ENCODE results near the gene HTR1E.
"Not testable (repeated sequence)": the region's sequence is repeated elsewhere in the genome, so short reads cannot be mapped to it uniquely, and the experiment has no call there.

HTR1E gene, protein sequence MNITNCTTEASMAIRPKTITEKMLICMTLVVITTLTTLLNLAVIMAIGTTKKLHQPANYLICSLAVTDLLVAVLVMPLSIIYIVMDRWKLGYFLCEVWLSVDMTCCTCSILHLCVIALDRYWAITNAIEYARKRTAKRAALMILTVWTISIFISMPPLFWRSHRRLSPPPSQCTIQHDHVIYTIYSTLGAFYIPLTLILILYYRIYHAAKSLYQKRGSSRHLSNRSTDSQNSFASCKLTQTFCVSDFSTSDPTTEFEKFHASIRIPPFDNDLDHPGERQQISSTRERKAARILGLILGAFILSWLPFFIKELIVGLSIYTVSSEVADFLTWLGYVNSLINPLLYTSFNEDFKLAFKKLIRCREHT
- 0 reads per million in 3 donors for total RNA-seq

DNA sequence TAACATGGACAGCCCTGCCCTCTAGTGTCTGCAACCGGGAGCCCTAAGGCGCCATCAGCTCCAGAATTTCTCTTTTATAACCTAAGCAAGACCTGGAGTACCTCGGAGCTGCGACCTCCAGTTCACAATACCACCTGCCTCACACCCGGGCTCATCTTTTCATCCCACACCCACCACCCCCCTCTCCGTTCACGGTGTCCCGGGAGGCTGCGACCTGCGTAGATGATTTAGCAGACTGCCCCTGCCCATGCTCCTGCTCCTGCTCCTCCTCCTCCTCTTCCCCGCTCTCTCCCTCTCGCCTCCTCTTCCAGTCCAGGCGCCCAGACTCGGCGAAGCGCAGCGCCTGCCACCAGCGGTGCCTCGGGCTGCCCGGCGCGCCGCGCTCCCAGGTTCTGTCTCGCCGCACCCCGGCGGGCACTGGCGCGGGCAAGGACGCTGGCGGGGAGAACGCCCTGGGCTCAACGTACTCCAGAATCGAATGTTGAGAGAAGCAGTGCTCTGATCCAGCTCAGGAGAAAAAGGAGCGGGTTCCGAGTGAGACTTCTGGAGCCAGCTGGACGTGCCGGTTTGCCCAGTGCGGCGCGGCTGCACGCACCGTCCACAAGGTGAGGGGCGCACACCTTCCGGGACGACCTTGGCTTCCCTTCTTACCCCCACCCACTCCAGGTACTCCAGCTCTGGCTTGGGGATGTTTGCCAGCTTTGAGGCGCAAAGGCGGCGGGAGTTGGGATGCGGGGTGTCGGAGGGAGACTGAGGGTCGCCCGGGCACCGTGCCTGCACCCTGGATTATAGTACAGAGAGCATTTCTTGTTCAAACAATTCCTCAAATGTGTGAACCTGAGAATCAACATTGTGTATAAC is at the start of gene HTR1E:
HTR1E (plus strand) TSS at position 310 of the 861 bp plus-strand sequence. CDS start 77,807 bp downstream, outside the sequence.
- no peaks in the 10 kb centered on the region for H3K27me3 ChIP-seq (replicated peaks; ENCODE audit: control insufficient read depth, insufficient read depth, low read length, poor library complexity, severe bottlenecking)
- no peaks in the 10 kb centered on the region for H3K36me3 ChIP-seq (ENCODE audit: control insufficient read depth, insufficient read depth, low read length)
- no peak within 1 kb of the TSS for H3K4me3 ChIP-seq (ENCODE audit: insufficient read depth, low read depth, low read length, poor library complexity, severe bottlenecking)
- H3K4me1 ChIP-seq (ENCODE audit: control insufficient read depth, insufficient read depth, low read length, poor library complexity, severe bottlenecking), result no peaks in the 10 kb centered on the region
- H3K9me3 ChIP-seq (ENCODE audit: control insufficient read depth, low read length), result no peaks in the 10 kb centered on the region
- H3K27ac ChIP-seq (ENCODE audit: insufficient read depth, low read length, poor library complexity, severe bottlenecking), result no peak within 1 kb of the TSS
- DNase-seq, result no peak

GRCh38 chr6:86888301-86888700 is 49.0 kb upstream of the HTR1E start:
- DNase-seq, result no peak
- H3K4me1 ChIP-seq (ENCODE audit: control insufficient read depth, insufficient read depth, low read length, poor library complexity, severe bottlenecking), result no peaks in the 10 kb centered on the region
- no peak overlapping the region for H3K4me3 ChIP-seq (ENCODE audit: insufficient read depth, low read depth, low read length, poor library complexity, severe bottlenecking)
- H3K36me3 ChIP-seq (ENCODE audit: control insufficient read depth, insufficient read depth, low read length), result no peaks in the 10 kb centered on the region
- no peaks in the 10 kb centered on the region for H3K27me3 ChIP-seq (replicated peaks; ENCODE audit: control insufficient read depth, insufficient read depth, low read length, poor library complexity, severe bottlenecking)
- no peak overlapping the region for H3K27ac ChIP-seq (ENCODE audit: insufficient read depth, low read length, poor library complexity, severe bottlenecking)
- H3K9me3 ChIP-seq (ENCODE audit: control insufficient read depth, low read length), result no peaks in the 10 kb centered on the region

DNA sequence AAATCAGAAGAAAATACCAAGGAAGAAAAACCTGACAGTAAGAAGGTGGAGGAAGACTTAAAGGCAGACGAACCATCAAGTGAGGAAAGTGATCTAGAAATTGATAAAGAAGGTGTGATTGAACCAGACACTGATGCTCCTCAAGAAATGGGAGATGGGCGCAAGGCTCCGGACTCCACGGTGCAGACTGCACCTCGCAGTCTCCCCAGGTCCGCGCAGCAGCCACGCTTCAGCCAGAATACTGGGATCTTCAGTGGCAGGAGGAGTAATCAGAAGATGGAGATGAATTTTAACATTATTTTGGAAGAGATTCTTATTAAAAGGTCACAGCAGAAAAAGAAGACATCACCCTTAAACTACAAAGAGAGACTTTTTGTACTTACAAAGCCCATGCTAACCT is 40.1 kb upstream of the HTR1E start:
- H3K9me3 ChIP-seq (ENCODE audit: control insufficient read depth, low read length); H3K4me3 ChIP-seq (ENCODE audit: insufficient read depth, low read depth, low read length, poor library complexity, severe bottlenecking); H3K27ac ChIP-seq (ENCODE audit: insufficient read depth, low read length, poor library complexity, severe bottlenecking); DNase-seq; H3K27me3 ChIP-seq (replicated peaks; ENCODE audit: control insufficient read depth, insufficient read depth, low read length, poor library complexity, severe bottlenecking); H3K36me3 ChIP-seq (ENCODE audit: control insufficient read depth, insufficient read depth, low read length); H3K4me1 ChIP-seq (ENCODE audit: control insufficient read depth, insufficient read depth, low read length, poor library complexity, severe bottlenecking): not testable (repeated sequence)

DNA sequence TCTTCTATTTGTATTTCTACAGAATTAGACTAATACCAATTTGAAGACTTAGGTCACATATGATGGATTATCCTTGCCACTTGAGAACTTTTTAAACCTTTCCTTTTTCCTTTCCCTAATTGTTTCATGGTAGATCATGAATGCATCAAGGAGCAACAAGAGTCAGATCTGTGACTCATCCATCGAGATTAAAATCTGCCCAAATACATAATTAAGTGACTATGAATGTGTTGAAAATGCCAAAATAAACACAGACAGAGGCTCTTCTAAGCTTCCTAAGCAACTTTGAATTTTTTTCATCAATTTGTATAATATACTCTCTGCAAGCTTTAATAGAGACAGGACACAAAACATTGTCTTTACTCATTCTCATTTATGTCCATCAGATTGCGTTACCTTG is 23.5 kb upstream of the HTR1E start:
- DNase-seq, result no peak
- Histone ChIP-seq H3K27me3 (replicated peaks; ENCODE audit: control insufficient read depth, insufficient read depth, low read length, poor library complexity, severe bottlenecking) (peaks cover 3% of the 10 kb centered on the region), H3K9me3 (ENCODE audit: control insufficient read depth, low read length) (no peaks in the 10 kb centered on the region), H3K4me1 (ENCODE audit: control insufficient read depth, insufficient read depth, low read length, poor library complexity, severe bottlenecking) (no peaks in the 10 kb centered on the region), H3K27ac (ENCODE audit: insufficient read depth, low read length, poor library complexity, severe bottlenecking) (no peak overlapping the region), H3K4me3 (ENCODE audit: insufficient read depth, low read depth, low read length, poor library complexity, severe bottlenecking) (no peak overlapping the region), H3K36me3 (ENCODE audit: control insufficient read depth, insufficient read depth, low read length) (no peaks in the 10 kb centered on the region)

GRCh38 chr6:86916393-86916792 is 20.9 kb upstream of the HTR1E start:
- Histone ChIP-seq H3K27me3 (replicated peaks; ENCODE audit: control insufficient read depth, insufficient read depth, low read length, poor library complexity, severe bottlenecking) (peaks cover 3% of the 10 kb centered on the region), H3K4me3 (ENCODE audit: insufficient read depth, low read depth, low read length, poor library complexity, severe bottlenecking) (no peak overlapping the region), H3K36me3 (ENCODE audit: control insufficient read depth, insufficient read depth, low read length) (no peaks in the 10 kb centered on the region), H3K27ac (ENCODE audit: insufficient read depth, low read length, poor library complexity, severe bottlenecking) (no peak overlapping the region), H3K4me1 (ENCODE audit: control insufficient read depth, insufficient read depth, low read length, poor library complexity, severe bottlenecking) (no peaks in the 10 kb centered on the region), H3K9me3 (ENCODE audit: control insufficient read depth, low read length) (no peaks in the 10 kb centered on the region)
- DNase-seq, result no peak

- not testable (repeated sequence) for H3K27me3 ChIP-seq (replicated peaks; ENCODE audit: control insufficient read depth, insufficient read depth, low read length, poor library complexity, severe bottlenecking); DNase-seq; H3K9me3 ChIP-seq (ENCODE audit: control insufficient read depth, low read length); H3K27ac ChIP-seq (ENCODE audit: insufficient read depth, low read length, poor library complexity, severe bottlenecking); H3K4me1 ChIP-seq (ENCODE audit: control insufficient read depth, insufficient read depth, low read length, poor library complexity, severe bottlenecking); H3K36me3 ChIP-seq (ENCODE audit: control insufficient read depth, insufficient read depth, low read length); H3K4me3 ChIP-seq (ENCODE audit: insufficient read depth, low read depth, low read length, poor library complexity, severe bottlenecking)
Measured at GRCh38 chr6:86927138-86927537, 10.2 kb upstream of the HTR1E start.

GRCh38 chr6:86927859-86928258 is 9.5 kb upstream of the HTR1E start:
- not testable (repeated sequence) for H3K27me3 ChIP-seq (replicated peaks; ENCODE audit: control insufficient read depth, insufficient read depth, low read length, poor library complexity, severe bottlenecking); DNase-seq; H3K27ac ChIP-seq (ENCODE audit: insufficient read depth, low read length, poor library complexity, severe bottlenecking)

GRCh38 chr6:86934365-86934764 is 3.0 kb upstream of the HTR1E start:
- no peaks in the 10 kb centered on the region for H3K9me3 ChIP-seq (ENCODE audit: control insufficient read depth, low read length)
- H3K4me3 ChIP-seq (ENCODE audit: insufficient read depth, low read depth, low read length, poor library complexity, severe bottlenecking), result no peak overlapping the region
- DNase-seq, result no peak
- H3K27me3 ChIP-seq (replicated peaks; ENCODE audit: control insufficient read depth, insufficient read depth, low read length, poor library complexity, severe bottlenecking), result no peaks in the 10 kb centered on the region
- H3K27ac ChIP-seq (ENCODE audit: insufficient read depth, low read length, poor library complexity, severe bottlenecking), result no peak overlapping the region
- no peaks in the 10 kb centered on the region for H3K4me1 ChIP-seq (ENCODE audit: control insufficient read depth, insufficient read depth, low read length, poor library complexity, severe bottlenecking)
- H3K36me3 ChIP-seq (ENCODE audit: control insufficient read depth, insufficient read depth, low read length), result no peaks in the 10 kb centered on the region

More at GRCh38 chr6:86927859-86928258, 9.5 kb upstream of the HTR1E start:
- H3K9me3 ChIP-seq (ENCODE audit: control insufficient read depth, low read length); H3K4me3 ChIP-seq (ENCODE audit: insufficient read depth, low read depth, low read length, poor library complexity, severe bottlenecking); H3K36me3 ChIP-seq (ENCODE audit: control insufficient read depth, insufficient read depth, low read length); H3K4me1 ChIP-seq (ENCODE audit: control insufficient read depth, insufficient read depth, low read length, poor library complexity, severe bottlenecking): not testable (repeated sequence)

DNA sequence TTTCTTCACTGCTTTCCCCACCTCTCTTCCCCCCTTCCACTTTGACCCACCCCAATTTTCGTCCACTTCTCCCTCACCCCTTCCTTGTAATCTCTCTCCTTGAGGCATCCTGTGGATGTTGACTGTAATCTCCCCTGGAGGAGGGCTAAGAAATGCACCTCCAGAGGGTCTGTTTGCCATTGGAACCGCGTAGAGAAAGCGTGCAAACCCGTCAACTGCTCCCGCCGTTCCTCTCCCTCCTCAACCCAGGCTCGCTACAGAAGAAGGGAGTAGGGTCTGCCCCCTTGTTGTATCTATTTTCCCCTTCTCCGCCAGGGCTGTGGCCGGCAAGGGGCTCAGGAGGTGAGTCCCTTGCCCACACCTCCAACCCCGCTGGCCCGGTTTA is 502 bp upstream of the HTR1E start:
- Histone ChIP-seq H3K9me3 (ENCODE audit: control insufficient read depth, low read length) (no peaks in the 10 kb centered on the region), H3K36me3 (ENCODE audit: control insufficient read depth, insufficient read depth, low read length) (no peaks in the 10 kb centered on the region), H3K4me3 (ENCODE audit: insufficient read depth, low read depth, low read length, poor library complexity, severe bottlenecking) (no peak overlapping the region), H3K27me3 (replicated peaks; ENCODE audit: control insufficient read depth, insufficient read depth, low read length, poor library complexity, severe bottlenecking) (no peaks in the 10 kb centered on the region), H3K4me1 (ENCODE audit: control insufficient read depth, insufficient read depth, low read length, poor library complexity, severe bottlenecking) (no peaks in the 10 kb centered on the region), H3K27ac (ENCODE audit: insufficient read depth, low read length, poor library complexity, severe bottlenecking) (no peak overlapping the region)
- no peak for DNase-seq

DNA sequence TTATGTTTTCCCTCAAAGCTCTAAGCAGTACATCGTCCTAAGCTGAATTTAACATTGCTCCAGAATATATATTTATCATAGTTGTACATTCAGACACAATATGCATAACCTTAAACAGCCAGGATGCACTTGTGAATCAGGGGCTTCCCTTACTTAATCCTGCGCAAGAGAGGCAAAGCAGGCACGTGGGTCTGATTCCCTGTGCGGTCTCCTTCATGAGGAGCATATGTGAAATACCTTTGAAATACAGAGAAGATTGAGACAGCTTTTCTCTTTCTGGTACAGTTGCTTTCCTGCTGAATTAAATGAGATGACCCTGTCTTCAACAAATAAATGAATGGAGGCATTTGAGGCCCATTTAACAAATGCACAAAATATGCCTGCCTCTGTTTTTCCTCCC is 1.5 kb downstream of the HTR1E start:
- H3K9me3 ChIP-seq (ENCODE audit: control insufficient read depth, low read length), result no peaks in the 10 kb centered on the region
- H3K4me3 ChIP-seq (ENCODE audit: insufficient read depth, low read depth, low read length, poor library complexity, severe bottlenecking), result no peak overlapping the region
- no peaks in the 10 kb centered on the region for H3K27me3 ChIP-seq (replicated peaks; ENCODE audit: control insufficient read depth, insufficient read depth, low read length, poor library complexity, severe bottlenecking)
- no peaks in the 10 kb centered on the region for H3K4me1 ChIP-seq (ENCODE audit: control insufficient read depth, insufficient read depth, low read length, poor library complexity, severe bottlenecking)
- DNase-seq, result no peak
- H3K36me3 ChIP-seq (ENCODE audit: control insufficient read depth, insufficient read depth, low read length), result no peaks in the 10 kb centered on the region
- no peak overlapping the region for H3K27ac ChIP-seq (ENCODE audit: insufficient read depth, low read length, poor library complexity, severe bottlenecking)
